HG03039 (cell line): ENCODE data around the gene SCFD2.

Experiments
- ATAC-seq: cut with Tn5 transposase; IDR thresholded peaks from one replicate; pipeline ENCODE4 v1.9.1; 2021; ENCODE audit warnings: mild to moderate bottlenecking, moderate library complexity; ENCODE audit not compliant: unreplicated experiment

SCFD2 gene

DNA sequence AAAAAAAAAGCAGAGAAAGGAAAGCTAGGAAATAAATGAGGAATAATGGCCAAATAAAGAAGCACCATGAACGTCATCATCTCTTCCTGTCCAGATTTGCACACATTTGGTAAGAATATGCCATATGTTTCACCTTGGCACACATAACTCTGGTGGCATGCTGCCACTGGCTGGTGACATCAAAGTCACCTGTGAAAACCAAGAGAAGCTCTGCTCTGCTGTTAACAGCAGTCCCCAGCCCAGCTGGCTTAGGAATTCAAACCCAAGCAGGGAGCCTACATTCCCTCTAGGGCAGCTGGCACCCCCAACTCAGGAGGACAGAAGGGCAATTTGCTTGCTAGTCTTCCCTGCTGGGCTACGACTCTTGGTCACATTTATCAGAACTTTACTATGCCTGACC lies 426.1 kb downstream of the SCFD2 start:
- no peak for ATAC-seq

DNA sequence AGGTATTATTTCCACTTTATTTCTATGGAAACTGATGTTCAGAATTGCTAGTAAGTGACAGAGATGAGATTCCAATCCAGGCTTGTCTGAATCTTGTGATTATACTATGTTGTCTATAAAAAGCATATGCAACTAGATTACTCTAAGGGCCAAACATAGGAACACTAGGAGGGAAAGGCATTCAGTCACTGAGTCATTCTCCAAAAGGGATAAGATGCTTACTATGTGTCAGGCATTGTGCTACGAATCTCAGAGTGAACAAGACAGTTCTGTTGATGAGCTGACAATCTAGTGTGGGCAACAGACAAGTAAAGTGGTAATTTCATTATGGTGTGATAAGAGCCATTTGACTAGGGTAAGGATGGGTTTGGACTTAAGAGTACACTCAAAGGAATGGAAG lies 426.5 kb downstream of the SCFD2 start:
- ATAC-seq: no peak

DNA sequence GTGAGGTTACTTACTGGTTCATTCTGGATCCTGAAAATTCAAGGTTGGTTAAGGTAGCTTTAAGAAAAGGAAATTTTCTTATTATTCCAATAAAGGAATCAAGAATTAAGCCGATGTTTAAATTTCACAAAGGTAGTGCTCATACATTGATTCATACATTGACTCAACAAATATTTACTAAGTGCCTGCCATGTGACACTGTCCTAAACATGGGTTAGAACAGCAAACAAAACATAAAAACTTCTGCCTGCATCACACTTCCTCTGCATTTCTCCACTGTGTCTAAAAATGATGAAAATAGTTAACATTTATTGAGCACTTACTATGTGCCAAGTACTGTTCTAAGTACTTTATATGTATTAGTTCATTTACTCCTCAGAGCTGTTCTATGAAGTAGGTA lies 428.0 kb downstream of the SCFD2 start:
- ATAC-seq: no peak

DNA sequence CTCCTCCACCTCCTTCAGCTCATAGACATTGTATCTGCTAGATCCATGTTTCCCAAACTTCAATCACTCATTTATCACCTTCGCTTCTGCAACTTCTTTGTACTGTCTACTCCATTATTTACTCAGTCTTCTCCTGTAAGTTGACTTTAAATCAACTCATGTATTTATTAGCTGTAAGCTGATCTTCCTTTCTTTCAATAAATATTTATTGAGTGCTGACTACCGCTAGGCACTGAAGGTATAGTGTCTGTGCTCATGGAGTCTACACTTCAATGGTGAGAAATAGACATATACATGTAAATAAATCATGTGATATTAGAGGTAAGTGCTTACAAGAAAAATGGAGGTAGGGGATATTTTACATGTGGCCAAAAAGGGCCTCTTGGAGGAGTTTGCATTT lies 429.1 kb downstream of the SCFD2 start:
- ATAC-seq: no peak

DNA sequence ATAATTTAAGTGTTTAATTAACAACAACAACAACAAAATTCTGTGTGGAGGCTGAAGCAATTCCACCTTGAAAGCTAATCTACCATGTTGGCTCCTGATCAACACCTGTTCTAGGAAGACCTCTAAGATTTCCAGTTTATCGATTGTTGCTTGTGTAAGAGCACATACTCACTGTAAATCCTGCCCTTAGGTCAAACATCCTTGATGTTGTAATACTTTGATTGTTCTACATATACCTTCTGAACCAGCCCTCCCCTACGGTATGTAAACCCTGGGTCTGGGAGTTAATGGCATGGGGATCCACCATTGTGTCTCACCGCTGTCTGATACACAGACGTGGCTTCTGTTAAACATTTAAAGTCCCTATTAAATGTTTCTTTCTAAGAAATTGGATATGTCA lies 430.5 kb downstream of the SCFD2 start:
- ATAC-seq: no peak

DNA sequence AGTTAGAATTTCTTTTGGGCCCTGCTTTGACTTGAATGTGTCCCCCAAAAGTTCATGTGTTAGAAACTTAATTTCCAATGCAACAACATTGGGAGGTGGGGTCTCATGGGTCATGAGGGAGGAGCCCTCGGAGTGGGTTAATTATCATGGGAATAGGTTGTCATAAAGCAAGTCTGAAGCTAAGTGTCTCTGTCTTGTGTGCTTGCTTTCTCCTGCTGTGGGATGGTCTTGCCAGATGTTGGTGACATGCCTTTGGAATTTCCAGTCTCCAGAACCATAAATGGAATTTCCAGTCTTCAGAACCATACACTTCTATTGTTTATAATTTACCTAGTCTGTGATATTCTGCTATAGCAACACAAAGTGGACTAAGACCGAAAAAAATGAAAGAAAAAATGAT lies 432.1 kb downstream of the SCFD2 start:
- ATAC-seq: no peak

DNA sequence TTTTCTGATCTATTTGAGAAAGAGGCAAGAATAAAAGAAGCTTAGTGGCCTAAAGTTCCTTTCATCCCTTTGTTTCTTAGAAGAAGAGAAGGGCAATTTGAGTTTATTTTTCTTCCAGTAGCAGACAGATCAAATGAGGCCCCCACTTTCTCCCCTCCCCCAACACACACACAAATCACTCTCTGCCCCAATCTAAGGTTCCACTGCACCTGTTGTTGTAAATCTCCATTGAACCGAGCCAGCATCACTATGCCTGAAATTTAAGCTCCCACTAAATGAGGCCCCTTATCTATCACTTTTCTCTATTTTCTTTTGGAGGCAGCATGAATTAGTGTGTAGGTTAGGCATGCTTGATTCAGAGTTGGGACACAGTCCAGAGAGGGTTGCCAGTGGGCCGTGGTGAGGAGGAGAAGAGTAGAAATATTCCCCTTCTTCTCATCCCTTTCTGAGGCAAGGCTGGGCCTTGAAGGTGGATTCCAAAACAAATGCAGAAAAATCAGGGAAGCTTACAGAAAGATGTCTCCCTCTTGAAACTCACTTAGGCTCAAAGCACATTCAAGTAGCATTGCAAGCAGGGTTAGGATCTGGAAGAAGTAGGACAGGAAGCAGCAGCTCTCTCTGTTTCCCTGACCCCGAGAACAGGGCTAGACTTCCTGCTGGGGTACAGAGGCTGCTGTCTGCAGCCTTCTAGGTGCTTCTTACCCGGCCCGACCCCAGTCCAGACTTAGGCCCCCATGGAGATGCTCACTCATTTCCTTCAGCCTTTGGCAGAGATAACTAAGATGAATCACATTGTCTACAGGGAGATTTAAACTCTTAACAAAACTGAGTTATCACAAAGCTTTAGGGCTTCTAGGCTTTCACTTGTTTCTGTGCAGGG lies 433.0 kb downstream of the SCFD2 start:
- ATAC-seq: no peak

DNA sequence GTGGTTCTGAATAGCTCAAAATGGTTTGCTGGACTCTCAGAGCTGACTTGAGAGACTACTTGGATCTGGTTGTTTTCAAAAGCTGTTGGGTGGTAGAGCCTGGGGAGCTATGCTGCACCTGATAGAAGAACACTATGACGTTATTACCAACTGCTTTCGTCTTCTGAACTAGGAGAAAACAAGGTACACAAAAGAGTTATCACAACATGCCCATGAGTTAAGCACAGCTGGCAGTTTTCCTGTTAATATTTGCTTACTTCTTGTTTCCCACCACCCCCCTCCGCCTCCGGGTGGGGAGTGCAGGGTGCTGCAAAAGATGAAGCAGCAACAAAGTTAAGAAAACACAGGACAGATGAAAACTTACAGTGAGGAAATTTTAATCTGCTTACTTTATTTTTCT lies 434.6 kb downstream of the SCFD2 start:
- ATAC-seq: no peak

DNA sequence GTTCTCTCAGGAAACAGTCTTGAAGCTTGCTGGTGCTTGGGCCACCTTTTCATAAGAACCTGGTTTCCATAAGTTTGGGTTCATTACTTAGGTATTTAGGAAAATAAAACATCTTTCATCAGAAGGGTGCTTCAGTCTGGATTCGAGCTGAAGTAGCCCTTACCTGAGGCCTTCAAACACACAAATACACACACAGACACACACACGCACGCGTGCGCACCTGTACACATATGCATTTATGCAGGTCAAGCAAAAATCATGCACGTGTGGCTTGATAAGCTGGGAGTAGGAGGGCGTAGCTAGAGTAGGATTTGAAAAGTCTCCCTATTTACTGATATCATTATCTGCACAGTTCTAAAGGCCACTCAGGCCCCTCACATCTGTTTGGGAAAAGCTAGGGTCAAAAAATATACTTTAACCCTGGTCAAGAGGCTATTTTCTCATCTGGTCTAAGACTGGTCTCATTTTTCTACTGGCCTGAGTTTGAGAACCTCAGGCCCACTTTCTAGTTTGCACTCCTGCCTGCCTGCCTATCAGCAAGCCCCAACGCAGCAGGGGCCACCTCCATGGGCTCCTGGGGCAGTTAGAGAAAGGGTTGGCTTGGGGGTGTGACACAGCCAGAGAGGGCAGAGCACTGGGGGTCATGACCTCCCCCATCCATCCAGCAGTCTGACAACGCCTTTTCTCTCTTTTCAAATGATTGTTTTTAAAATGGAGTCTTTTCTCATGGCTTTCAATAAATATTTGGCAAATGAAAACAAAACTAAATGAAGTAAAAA lies 439.5 kb downstream of the SCFD2 start:
- ATAC-seq: no peak

DNA sequence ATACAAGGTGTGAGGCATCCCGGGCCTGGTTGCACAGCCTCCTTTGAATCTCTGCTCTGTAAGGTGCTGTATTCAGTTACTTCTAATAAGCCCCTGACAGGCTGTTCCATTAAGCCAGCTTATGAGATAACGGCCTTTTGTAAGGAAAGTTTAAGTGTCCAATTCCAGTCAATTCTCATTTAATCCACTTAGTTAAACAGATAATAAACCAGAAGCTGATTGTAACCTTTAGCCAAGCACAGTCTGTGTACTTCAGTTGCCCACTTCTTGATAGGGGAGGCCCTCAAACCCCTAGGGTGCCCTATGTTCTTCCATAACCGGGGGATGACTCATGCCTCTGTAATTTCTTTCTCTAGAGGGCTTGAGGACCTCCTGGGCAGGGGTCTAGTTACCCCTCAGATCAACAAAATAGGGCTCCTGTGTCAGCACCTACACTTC lies 440.3 kb downstream of the SCFD2 start:
- ATAC-seq: no peak

DNA sequence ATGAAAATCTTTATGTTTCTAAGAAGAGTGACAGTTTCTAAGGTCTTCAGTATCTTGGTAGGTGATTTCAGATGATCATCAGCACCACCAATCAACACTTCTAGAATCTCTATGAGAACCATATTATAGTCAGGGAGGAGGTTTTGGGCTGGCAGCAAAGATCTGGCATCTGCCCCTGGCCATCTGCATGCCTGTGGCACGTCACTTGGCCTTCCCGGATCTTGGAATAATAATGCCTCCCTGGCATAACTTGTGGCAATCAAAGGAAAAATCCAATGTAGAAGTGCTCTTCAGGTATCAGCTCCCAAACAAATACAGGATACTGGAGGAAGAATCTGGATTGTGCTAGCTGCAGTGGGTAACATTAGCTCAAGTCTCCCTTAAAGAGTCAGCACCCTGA lies 446.4 kb downstream of the SCFD2 start:
- ATAC-seq: no peak

DNA sequence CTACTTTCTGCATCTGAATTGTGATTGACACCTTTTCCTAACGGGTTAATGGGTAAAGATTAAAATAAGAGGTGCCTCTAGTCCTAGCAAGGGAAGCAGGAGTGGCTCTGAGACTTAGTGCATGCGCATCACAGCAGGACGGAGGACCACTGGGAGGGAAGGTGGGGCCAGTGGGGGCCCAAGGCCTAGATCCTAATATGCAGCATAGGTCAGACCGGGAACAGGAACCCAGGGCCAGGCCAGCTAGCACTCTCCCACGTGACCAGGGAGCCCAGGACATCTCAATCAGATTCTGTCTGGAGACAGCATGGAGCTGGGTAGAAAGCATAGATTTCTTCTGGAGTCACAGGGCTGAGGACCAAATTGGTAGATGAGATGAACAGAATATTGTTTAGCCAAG lies 448.0 kb downstream of the SCFD2 start:
- no peak for ATAC-seq

DNA sequence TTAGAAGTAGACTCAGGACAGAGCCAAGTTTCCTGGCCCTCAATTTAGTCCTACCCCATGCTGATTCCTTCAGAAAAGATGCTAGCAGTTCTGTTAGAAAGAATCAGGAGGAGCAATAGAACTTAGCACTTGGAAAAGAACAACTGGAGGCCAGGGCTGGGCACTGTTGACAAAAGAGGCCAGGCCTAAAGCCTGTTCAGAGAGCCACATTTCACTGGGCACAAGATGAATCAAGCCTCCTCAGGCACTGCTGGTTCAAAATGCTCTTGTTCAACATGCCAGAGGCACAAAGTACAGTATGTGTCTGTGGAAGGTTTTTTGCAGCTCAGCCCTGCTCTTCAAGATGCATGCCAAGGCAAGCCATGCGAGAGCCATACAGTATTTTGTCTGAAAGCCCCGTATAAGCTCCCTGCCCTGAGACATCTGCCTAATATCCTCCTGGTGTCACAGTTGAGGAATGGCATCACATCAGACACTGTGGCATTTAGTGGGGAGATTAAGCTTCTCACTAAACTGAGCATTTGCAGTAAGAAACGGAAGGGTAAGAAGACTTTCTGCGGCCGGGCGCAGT lies 450.0 kb downstream of the SCFD2 start:
- ATAC-seq: no peak

DNA sequence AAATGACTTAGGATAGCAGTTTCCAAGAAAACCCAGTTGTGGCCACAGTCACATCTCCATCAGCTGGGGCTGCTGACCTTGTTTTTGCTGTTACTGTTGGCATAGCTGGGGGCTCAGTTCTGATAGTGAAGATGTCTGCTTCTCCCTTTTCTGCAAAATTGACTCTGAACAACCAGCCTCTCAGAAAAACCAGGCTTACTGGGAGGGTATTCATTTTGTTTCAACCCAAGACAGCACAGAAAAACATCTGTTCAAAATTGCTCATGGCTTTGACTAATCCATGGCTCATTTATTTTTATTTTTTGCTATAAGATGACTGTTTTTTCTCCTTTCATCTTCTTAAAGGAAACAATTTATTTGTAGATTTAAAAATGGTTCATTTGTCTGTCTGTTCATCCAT lies 450.7 kb downstream of the SCFD2 start:
- no peak for ATAC-seq

DNA sequence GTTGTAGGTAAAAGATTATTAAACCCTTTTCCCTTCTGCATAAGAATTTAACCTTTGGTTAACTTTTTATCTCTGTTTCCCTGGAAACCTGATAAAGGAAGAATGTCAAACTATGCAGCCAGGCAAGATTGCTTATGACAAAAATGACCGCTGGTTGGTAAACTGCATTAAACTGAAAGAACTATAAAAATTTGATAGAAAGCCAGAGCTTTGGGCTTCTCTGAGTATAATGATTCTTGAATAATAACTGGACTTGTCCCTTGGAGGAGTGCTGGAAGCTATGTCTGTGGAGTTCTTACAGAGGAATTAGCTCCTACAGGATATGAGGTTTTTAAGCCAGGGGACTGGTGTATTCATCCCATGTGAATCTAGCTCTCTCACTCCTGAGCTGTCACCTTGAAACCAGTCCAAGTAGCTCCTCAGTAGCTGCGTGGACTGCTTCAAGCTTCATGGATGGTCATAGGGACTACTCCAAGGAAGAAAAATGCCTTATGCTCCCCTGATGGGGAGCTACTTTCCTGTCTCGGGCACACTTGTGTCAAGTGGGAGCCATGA lies 451.7 kb downstream of the SCFD2 start:
- ATAC-seq: no peak

DNA sequence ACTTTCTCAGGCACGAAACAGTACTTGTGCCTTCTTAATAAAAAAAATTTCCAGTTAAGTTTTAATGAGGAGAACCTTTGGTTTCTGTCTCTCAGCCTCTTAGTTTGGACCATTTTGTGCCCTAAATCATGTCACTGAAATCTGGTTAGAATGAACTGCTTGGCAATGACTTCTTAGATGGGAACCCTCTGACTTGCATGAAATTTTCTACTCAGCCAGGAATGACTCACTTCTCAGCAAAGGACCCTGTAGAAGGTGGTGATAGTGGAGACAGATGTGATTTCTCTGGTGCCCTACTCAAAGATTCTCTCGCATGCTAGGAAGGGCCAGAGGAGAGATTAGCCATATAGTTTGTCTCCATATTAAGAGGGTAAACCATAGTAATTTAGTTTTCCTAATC lies 453.3 kb downstream of the SCFD2 start:
- no peak for ATAC-seq

DNA sequence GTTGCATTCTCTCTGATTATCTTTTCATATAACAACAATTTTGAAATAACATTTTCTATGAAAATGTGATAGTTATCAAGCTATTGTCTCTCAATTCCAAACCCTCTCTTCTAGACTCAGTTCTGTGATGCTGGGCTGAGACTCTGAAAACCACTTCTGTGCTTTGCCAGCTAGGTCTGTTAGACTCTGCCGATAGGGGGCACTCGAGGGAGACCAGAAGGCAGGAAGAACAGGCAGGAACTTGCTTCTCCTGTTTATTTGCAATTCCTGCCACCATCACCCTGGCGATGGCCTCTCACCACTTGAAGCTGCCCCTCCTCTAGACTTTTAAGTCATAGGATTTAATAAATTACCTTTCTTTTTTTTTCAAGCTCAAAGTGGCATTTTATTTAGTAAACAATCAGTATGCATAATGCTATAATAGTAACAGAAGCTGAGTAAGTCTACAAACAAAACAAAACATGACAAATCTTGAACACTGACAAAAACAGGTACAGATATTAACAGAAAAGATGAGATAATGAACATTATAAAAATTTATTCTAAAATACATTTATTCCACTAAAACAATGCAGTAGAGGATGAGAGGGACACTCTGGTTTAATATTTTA lies 454.1 kb downstream of the SCFD2 start:
- ATAC-seq: peak; percentile 71

DNA sequence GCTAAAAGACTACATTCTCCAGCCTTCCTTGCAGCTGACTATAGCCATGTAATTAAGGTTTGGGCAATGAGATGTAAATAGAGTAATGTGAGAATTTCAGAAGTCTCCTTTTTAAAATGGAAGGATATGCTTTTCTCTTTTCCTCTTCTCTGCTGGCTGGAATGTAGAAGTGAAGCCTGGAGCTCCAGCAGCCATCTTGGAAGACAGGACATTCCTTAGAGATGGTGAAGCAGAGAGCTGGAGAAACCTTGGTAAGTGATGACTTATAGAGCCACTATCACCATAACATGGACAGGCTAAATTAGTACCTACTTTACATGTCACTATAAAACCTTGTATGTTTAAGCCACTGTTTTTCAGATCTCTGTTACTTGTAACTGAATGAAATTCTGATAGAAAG lies 455.7 kb downstream of the SCFD2 start:
- ATAC-seq: no peak

DNA sequence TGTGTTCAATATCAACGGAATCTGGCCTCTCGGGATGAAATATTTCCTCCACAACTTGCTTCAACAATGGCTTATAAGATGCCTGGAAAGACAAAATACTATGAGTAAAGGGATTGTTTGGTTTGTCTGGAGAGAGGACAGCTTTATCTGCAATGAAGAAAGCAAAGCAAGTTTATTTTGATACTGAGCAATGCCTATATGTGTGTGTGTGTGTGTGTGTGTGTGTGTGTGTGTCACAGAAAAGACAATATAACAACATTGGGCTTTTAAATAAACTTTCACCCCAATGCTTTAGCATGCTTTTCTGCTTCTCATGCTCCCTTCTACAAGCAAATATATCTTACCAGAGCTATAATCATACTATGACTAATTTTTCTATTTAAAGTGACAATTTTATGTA lies 458.4 kb downstream of the SCFD2 start:
- no peak for ATAC-seq

DNA sequence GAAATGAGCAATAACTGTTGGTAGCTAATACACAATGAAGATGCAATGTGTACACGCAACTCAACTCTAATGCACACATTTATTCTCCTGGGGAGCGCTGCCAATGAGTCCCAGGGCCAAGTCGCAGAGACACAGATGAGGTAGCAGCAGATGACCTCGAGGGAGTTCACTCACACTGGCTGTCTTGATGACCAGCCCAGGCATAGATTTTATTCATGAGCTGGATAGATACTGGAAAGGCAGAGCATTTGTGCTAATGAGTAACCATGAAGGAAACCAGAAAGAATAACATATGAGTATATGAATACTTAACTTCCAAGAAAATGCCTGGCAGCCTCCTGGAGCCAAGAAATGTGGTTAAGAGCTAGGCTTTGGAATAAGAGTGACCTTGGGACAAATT lies 461.4 kb downstream of the SCFD2 start:
- no peak for ATAC-seq

DNA sequence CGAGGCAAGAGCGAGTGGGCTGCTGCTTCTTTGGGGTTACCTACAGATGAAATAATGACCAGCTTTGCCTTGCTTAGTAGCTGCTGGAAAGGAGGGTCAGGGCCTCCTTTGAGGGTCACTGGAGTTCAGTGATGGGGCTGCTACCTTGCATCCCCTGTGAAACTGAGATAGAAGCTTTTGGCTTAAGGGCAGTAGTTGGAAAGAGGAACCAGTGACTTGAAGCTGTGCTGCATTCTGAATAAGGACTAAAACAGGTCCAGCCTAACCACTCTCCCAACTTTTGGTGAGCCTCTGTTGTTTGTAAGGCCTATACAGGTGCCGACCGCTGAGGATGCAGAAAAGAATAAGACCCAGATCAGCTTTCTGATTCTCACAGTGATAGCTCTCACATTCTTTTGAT lies 462.6 kb downstream of the SCFD2 start:
- ATAC-seq: no peak
